Esophagus squamous epithelium (tissue), 4 donors: ENCODE data around the gene COL1A1.

Source experiments
- CTCF ChIP-seq, 6 experiments: fragments of 450-650 bp in 4 of 6; fragments of 200-600 bp in 2 of 6; sonication (generic) in 2 of 6; IDR thresholded peaks; one replicate each; pipeline ENCODE4 v1.5.1; 2016 to 2019; ENCODE audit warnings: antibody characterized with exemption in 6 of 6, mild to moderate bottlenecking in 4 of 6, moderate library complexity in 4 of 6
- POLR2A ChIP-seq, 4 donors: fragments of 450-650 bp; IDR thresholded peaks; one replicate each; pipeline ENCODE4 v1.6.1; 2017; ENCODE audit warnings: antibody characterized with exemption in 4 of 4, mild to moderate bottlenecking in 4 of 4, moderate library complexity in 3 of 4

- TF ChIP-seq CTCF (IDR thresholded peaks at IDR 0.05) (no peak), POLR2A (IDR thresholded peaks at IDR 0.05) (no peak)
These were observed 30.6 kb downstream of the COL1A1 start for GRCh38 chr17:50170662-50171370.
